ENCODE data around the gene PIF1. TPM values are rescaled to one million over a fixed set of nuclear protein-coding genes. Genes with fewer than 3 reads are reported as not detected.
A peak's percentile ranks its signal among the peaks of the same experiment; 100 is the strongest.

The PIF1 gene
- polyA plus RNA-seq, 1 donor (not counting 4 experiments of a cell fraction or from before 2014, with no cell fraction given): 7.6 TPM

DNA sequence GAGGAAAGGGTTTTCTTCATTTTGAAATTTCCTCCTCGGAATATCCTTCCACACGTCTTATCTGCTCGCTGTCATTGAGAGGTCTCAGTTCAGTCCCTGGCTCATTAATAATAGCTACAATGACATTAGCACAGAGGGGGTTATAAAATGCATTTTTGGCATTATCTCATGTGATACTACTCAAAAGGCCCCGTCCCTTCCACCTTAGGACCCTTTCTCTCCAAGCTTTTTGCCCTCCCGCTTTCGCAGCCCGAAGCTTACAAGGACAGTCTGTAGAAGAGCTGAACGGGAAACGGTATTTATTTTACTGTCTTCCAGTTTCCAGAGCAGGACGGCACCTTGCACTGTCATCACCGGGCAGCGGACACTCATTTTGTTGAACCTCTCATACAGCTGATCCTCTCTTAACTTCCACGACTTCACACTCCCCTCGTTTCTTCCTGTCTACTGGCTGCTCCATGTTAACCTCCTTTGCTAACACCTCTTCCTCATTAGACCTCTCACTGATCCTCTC, 10.6 kb upstream of the PIF1 start:
- H3K4me3 ChIP-seq (ENCODE audit: control insufficient read depth in 2 of 3, extremely low read depth in 1 of 3, insufficient read depth in 2 of 3, low read depth in 1 of 3, low read length in 3 of 3): no peak overlapping the region
- no peak overlapping the region for H3K27ac ChIP-seq (ENCODE audit: control insufficient read depth, insufficient read depth, low read length)
- no peak for FAIRE-seq

DNA sequence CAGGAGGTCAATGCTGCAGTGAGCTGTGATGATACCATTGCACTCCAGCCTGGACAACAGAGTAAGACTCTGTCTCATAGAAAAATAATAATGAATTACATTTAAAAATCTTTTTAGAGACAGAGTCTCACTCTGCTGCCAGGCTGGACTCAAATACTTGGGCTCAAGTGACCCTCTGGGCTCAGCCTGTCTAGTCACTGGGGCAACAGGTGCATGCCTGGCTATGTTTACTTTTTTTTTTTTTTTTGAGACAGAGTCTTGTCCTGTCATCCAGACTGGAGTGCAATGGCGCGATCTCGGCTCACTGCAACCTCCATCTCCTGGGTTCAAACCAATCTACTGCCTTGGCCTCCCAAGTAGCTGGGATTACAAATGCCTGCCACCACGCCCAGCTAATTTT, 8.2 kb upstream of the PIF1 start:
- Histone ChIP-seq H4K20me1 (ENCODE audit: control insufficient read depth, extremely low read depth, insufficient read depth, low read length) (no peaks in the 10 kb centered on the region), H3K9me1 (ENCODE audit: control insufficient read depth, extremely low read depth, insufficient read depth, low read length) (no peaks in the 10 kb centered on the region), H3K9me3 (ENCODE audit: control insufficient read depth, low read depth, low read length) (no peaks in the 10 kb centered on the region), H3K36me3 (ENCODE audit: control insufficient read depth in 2 of 2, extremely low read depth in 1 of 2, insufficient read depth in 2 of 2, low read length in 2 of 2) (no peaks in the 10 kb centered on the region), H3K79me2 (ENCODE audit: control insufficient read depth, insufficient read depth, low read length) (no peaks in the 10 kb centered on the region), H3K4me2 (ENCODE audit: control insufficient read depth, extremely low read depth, insufficient read depth, low read depth, low read length) (no peak overlapping the region), H3K9ac (ENCODE audit: control insufficient read depth, extremely low read depth, insufficient read depth, low read length) (no peak overlapping the region), H2AFZ (ENCODE audit: control insufficient read depth, low read length) (no peak overlapping the region), H3K27me3 (ENCODE audit: control insufficient read depth, extremely low read depth, insufficient read depth, low read length) (no peaks in the 10 kb centered on the region), H3K4me1 (ENCODE audit: control insufficient read depth, extremely low read depth, insufficient read depth, low read length) (no peaks in the 10 kb centered on the region), H3K27ac (ENCODE audit: control insufficient read depth, insufficient read depth, low read length) (no peak overlapping the region), H3K4me3 (ENCODE audit: control insufficient read depth in 2 of 3, extremely low read depth in 1 of 3, insufficient read depth in 2 of 3, low read depth in 1 of 3, low read length in 3 of 3) (no peak overlapping the region)
- no peak for TF ChIP-seq EZH2 (IDR thresholded peaks at IDR 0.05; ENCODE audit: low read length)
- TF ChIP-seq, protein P1, sequence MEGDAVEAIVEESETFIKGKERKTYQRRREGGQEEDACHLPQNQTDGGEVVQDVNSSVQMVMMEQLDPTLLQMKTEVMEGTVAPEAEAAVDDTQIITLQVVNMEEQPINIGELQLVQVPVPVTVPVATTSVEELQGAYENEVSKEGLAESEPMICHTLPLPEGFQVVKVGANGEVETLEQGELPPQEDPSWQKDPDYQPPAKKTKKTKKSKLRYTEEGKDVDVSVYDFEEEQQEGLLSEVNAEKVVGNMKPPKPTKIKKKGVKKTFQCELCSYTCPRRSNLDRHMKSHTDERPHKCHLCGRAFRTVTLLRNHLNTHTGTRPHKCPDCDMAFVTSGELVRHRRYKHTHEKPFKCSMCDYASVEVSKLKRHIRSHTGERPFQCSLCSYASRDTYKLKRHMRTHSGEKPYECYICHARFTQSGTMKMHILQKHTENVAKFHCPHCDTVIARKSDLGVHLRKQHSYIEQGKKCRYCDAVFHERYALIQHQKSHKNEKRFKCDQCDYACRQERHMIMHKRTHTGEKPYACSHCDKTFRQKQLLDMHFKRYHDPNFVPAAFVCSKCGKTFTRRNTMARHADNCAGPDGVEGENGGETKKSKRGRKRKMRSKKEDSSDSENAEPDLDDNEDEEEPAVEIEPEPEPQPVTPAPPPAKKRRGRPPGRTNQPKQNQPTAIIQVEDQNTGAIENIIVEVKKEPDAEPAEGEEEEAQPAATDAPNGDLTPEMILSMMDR (optimal IDR thresholded peaks at IDR 0.05 in 1 of 3, IDR thresholded peaks at IDR 0.05 in 1 of 3, conservative IDR thresholded peaks at IDR 0.05 in 1 of 3; ENCODE audit: extremely low read depth in 1 of 3, insufficient read depth in 2 of 3, low read length in 3 of 3): no peak
- FAIRE-seq (no peak), DNase-seq (ENCODE audit: low read depth, low spot score) (no peak)
- dilution Hi-C loops (cut with MboI; ENCODE audit: extremely low pct_ligation_motif_present, low sequenced_read_pairs): no loop called here

More for the DNA sequence above, 10.6 kb upstream of the PIF1 start:
- TF ChIP-seq, protein P1 (optimal IDR thresholded peaks at IDR 0.05 in 1 of 3, IDR thresholded peaks at IDR 0.05 in 1 of 3, conservative IDR thresholded peaks at IDR 0.05 in 1 of 3; ENCODE audit: extremely low read depth in 1 of 3, insufficient read depth in 2 of 3, low read length in 3 of 3): no peak
- TF ChIP-seq EZH2 (IDR thresholded peaks at IDR 0.05; ENCODE audit: low read length): no peak
- Histone ChIP-seq H3K9me1 (ENCODE audit: control insufficient read depth, extremely low read depth, insufficient read depth, low read length) (no peaks in the 10 kb centered on the region), H2AFZ (ENCODE audit: control insufficient read depth, low read length) (peak overlapping the region; percentile 6), H3K9ac (ENCODE audit: control insufficient read depth, extremely low read depth, insufficient read depth, low read length) (no peak overlapping the region), H3K4me1 (ENCODE audit: control insufficient read depth, extremely low read depth, insufficient read depth, low read length) (peaks cover 3% of the 10 kb centered on the region), H4K20me1 (ENCODE audit: control insufficient read depth, extremely low read depth, insufficient read depth, low read length) (no peaks in the 10 kb centered on the region), H3K27me3 (ENCODE audit: control insufficient read depth, extremely low read depth, insufficient read depth, low read length) (no peaks in the 10 kb centered on the region), H3K79me2 (ENCODE audit: control insufficient read depth, insufficient read depth, low read length) (no peaks in the 10 kb centered on the region), H3K9me3 (ENCODE audit: control insufficient read depth, low read depth, low read length) (no peaks in the 10 kb centered on the region), H3K4me2 (ENCODE audit: control insufficient read depth, extremely low read depth, insufficient read depth, low read depth, low read length) (peak overlapping the region; percentile 2), H3K36me3 (ENCODE audit: control insufficient read depth in 2 of 2, extremely low read depth in 1 of 2, insufficient read depth in 2 of 2, low read length in 2 of 2) (no peaks in the 10 kb centered on the region)
- dilution Hi-C loops (cut with MboI; ENCODE audit: extremely low pct_ligation_motif_present, low sequenced_read_pairs): no loop called here
- DNase-seq (ENCODE audit: low read depth, low spot score): no peak
